HEK293 (cell line): ENCODE measurements around the gene ZCCHC7.
"Not testable (repeated sequence)": the region's sequence is repeated elsewhere in the genome, so short reads cannot be mapped to it uniquely, and the experiment has no call there.

ENCODE experiments used
- CTCF ChIA-PET: fragments of 350-600 bp; formaldehyde crosslinking; extraction: SDS; loops from one replicate; lab custom pipeline; 2021; ENCODE audit warnings: antibody characterized with exemption; lab: Yijun Ruan, JAX
- POLR2A ChIA-PET: fragments of 300-600 bp; formaldehyde crosslinking; extraction: SDS; loops from one replicate; lab custom pipeline; 2020; ENCODE audit warnings: antibody characterized with exemption, inconsistent platforms; lab: Yijun Ruan, JAX
- H3K27ac ChIP-seq: fragments of 200-500 bp; sonication (Bioruptor generic); 2 replicates; pipeline ENCODE4 v1.5.1; 2014; ENCODE audit warnings: low read depth, low read length, control low read depth, inconsistent platforms; ENCODE audit errors: extremely low read depth
- H3K36me3 ChIP-seq, 2 experiments: fragments of 200-500 bp in 1 of 2; sonication (Bioruptor generic) in 1 of 2; 1 replicate in 1 of 2; 2 replicates in 1 of 2; pipeline ENCODE4 v1.5.1; 2014 to 2017; ENCODE audit warnings: inconsistent platforms in 2 of 2, low read length in 2 of 2; ENCODE audit not compliant: control insufficient read depth in 2 of 2, insufficient read depth in 1 of 2
- H3K4me1 ChIP-seq: fragments of 200-500 bp; sonication (Bioruptor generic); 2 replicates; pipeline ENCODE4 v1.5.1; 2014; ENCODE audit warnings: mild to moderate bottlenecking, low read length, inconsistent platforms; ENCODE audit not compliant: control insufficient read depth, insufficient read depth
- H3K4me3 ChIP-seq: 2 replicates; pipeline ENCODE4 v1.5.1; 2011; ENCODE audit warnings: low read depth, mild to moderate bottlenecking, control low read depth, low read length, moderate library complexity
- H3K9me3 ChIP-seq: fragments of 200-500 bp; sonication (Bioruptor generic); 2 replicates; pipeline ENCODE4 v1.5.1; 2014; ENCODE audit warnings: low read depth, low read length, inconsistent platforms; ENCODE audit not compliant: control insufficient read depth, insufficient read depth
- EGR2 ChIP-seq: fragments of 450-650 bp; formaldehyde crosslinking; IDR thresholded peaks from 2 replicates; pipeline ENCODE4 v1.5.1; 2016; ENCODE audit warnings: low read depth, missing biosample characterization, missing genetic modification characterization
- GFI1B ChIP-seq: fragments of 450-650 bp; formaldehyde crosslinking; IDR thresholded peaks from 2 replicates; pipeline ENCODE4 v1.5.1; 2016; ENCODE audit warnings: missing biosample characterization, missing genetic modification characterization
- GLIS2 ChIP-seq: fragments of 450-650 bp; formaldehyde crosslinking; IDR thresholded peaks from 2 replicates; pipeline ENCODE4 v1.5.1; 2016; ENCODE audit warnings: missing biosample characterization, missing genetic modification characterization
- OSR2 ChIP-seq: fragments of 450-650 bp; formaldehyde crosslinking; IDR thresholded peaks from 2 replicates; pipeline ENCODE4 v1.5.1; 2016; ENCODE audit warnings: missing biosample characterization, missing genetic modification characterization
- PRDM1 ChIP-seq: fragments of 450-650 bp; formaldehyde crosslinking; IDR thresholded peaks from 2 replicates; pipeline ENCODE4; 2016; ENCODE audit warnings: missing biosample characterization, missing genetic modification characterization
- SP3 ChIP-seq: fragments of 450-650 bp; formaldehyde crosslinking; IDR thresholded peaks from 2 replicates; pipeline ENCODE4 v1.5.1; 2016; ENCODE audit warnings: missing biosample characterization, missing genetic modification characterization
- WT1 ChIP-seq: fragments of 450-650 bp; formaldehyde crosslinking; IDR thresholded peaks from 2 replicates; pipeline ENCODE4 v1.5.1; 2016; ENCODE audit warnings: missing biosample characterization, missing genetic modification characterization
- ZBTB17 ChIP-seq: fragments of 450-650 bp; formaldehyde crosslinking; IDR thresholded peaks from 2 replicates; pipeline ENCODE4 v1.5.1; 2016; ENCODE audit warnings: missing biosample characterization, missing genetic modification characterization
- ZNF202 ChIP-seq: fragments of 450-650 bp; formaldehyde crosslinking; IDR thresholded peaks from 2 replicates; pipeline ENCODE4 v1.5.1; 2016; ENCODE audit warnings: missing biosample characterization, missing genetic modification characterization, borderline replicate concordance
- ZNF354C ChIP-seq: fragments of 450-650 bp; formaldehyde crosslinking; IDR thresholded peaks from 2 replicates; pipeline ENCODE4 v1.5.1; 2016; ENCODE audit warnings: missing biosample characterization, missing genetic modification characterization, low read depth, borderline replicate concordance
- ZNF398 ChIP-seq: fragments of 450-650 bp; formaldehyde crosslinking; IDR thresholded peaks from 2 replicates; pipeline ENCODE4 v1.5.1; 2017; ENCODE audit warnings: missing biosample characterization, missing genetic modification characterization
- ZNF416 ChIP-seq: fragments of 450-650 bp; formaldehyde crosslinking; IDR thresholded peaks from 2 replicates; pipeline ENCODE4 v1.5.1; 2016; ENCODE audit warnings: missing biosample characterization, missing genetic modification characterization
- ZNF548 ChIP-seq: fragments of 450-650 bp; formaldehyde crosslinking; IDR thresholded peaks from 2 replicates; pipeline ENCODE4 v1.5.1; 2016; ENCODE audit warnings: missing biosample characterization, missing genetic modification characterization
- ZNF621 ChIP-seq: fragments of 450-650 bp; formaldehyde crosslinking; IDR thresholded peaks from 2 replicates; pipeline ENCODE4 v1.5.1; 2017; ENCODE audit warnings: missing biosample characterization, missing genetic modification characterization
- ZNF664 ChIP-seq: fragments of 450-650 bp; formaldehyde crosslinking; IDR thresholded peaks from 2 replicates; pipeline ENCODE4 v1.5.1; 2016; ENCODE audit warnings: missing biosample characterization, missing genetic modification characterization
- TF ChIP-seq, protein P1 (sequence below): fragments of 450-650 bp; formaldehyde crosslinking; IDR thresholded peaks from 2 replicates; pipeline ENCODE4 v1.5.1; 2017; ENCODE audit warnings: missing biosample characterization, missing genetic modification characterization
- TF ChIP-seq, protein P2 (sequence below): fragments of 450-650 bp; formaldehyde crosslinking; IDR thresholded peaks from 2 replicates; pipeline ENCODE4 v1.5.1; 2017; ENCODE audit warnings: missing biosample characterization, mild to moderate bottlenecking, missing genetic modification characterization, moderate library complexity

Gene ZCCHC7

GRCh38 chr9:37083654-37084053, 36.7 kb upstream of the ZCCHC7 start:
- ChIA-PET CTCF (no interaction called here), POLR2A (no interaction called here)
- H3K4me3 ChIP-seq = no peak overlapping the region
- H3K9me3 ChIP-seq = no peaks in the 10 kb centered on the region
- TF ChIP-seq OSR2 (tag by site-specific recombination) = peak; percentile 68; the same call in 1 of the 2 replicates
- TF ChIP-seq, protein P1, sequence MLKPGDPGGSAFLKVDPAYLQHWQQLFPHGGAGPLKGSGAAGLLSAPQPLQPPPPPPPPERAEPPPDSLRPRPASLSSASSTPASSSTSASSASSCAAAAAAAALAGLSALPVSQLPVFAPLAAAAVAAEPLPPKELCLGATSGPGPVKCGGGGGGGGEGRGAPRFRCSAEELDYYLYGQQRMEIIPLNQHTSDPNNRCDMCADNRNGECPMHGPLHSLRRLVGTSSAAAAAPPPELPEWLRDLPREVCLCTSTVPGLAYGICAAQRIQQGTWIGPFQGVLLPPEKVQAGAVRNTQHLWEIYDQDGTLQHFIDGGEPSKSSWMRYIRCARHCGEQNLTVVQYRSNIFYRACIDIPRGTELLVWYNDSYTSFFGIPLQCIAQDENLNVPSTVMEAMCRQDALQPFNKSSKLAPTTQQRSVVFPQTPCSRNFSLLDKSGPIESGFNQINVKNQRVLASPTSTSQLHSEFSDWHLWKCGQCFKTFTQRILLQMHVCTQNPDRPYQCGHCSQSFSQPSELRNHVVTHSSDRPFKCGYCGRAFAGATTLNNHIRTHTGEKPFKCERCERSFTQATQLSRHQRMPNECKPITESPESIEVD (tag by site-specific recombination) = peak; percentile 68
- no peak for TF ChIP-seq SP3 (tag by site-specific recombination)
- TF ChIP-seq GFI1B = no peak
- TF ChIP-seq ZNF548 (tag by site-specific recombination) = no peak
- H3K4me1 ChIP-seq = peaks cover 12% of the 10 kb centered on the region
- no peak overlapping the region for H3K27ac ChIP-seq
- peaks cover 0 to 18% of the 10 kb centered on the region in 2 experiments; a peak in 1 of 3 replicates for H3K36me3 ChIP-seq

DNA sequence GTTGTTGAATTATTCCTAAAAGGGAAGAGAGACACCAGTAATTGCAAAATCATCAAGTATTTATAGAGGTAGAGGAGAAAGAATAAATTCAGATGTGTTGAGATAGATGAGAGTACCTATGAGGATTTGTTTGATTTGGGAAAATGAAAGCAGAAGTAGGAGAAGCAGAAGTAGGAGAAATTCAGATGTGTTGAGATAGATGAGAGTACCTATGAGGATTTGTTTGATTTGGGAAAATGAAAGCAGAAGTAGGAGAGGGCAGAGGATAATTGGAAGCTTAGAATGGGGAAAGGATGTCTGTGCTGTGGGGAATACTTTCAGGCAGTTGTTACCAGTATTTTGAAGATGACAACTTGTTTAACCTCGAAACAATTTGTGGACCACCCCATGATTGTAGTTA, 35.1 kb upstream of the ZCCHC7 start:
- ChIA-PET POLR2A (no interaction called here), CTCF (no interaction called here)
- TF ChIP-seq PRDM1 (tag by site-specific recombination) = peak; percentile 74
- TF ChIP-seq ZNF664 (tag by site-specific recombination) = 0 out of 2 replicates have a peak, but pooled peaks have one; percentile 41
- TF ChIP-seq ZNF202 (tag by site-specific recombination) = no peak
- TF ChIP-seq ZBTB17 = peak; percentile 56; the same call in 1 of the 2 replicates
- TF ChIP-seq ZNF416 (tag by site-specific recombination) = no peak
- Histone ChIP-seq H3K9me3 (no peaks in the 10 kb centered on the region), H3K36me3 (peaks cover 0 to 20% of the 10 kb centered on the region in 2 experiments; a peak in 2 of 3 replicates), H3K27ac (no peak overlapping the region), H3K4me3 (no peak overlapping the region), H3K4me1 (peaks cover 12% of the 10 kb centered on the region)

- H3K27ac ChIP-seq, H3K9me3 ChIP-seq, POLR2A ChIA-PET, CTCF ChIA-PET, H3K4me1 ChIP-seq, H3K4me3 ChIP-seq, H3K36me3 ChIP-seq: not testable (repeated sequence)
Measured at GRCh38 chr9:37092714-37093295, 27.6 kb upstream of the ZCCHC7 start.

GRCh38 chr9:37094751-37095150, 25.6 kb upstream of the ZCCHC7 start:
- no peaks in the 10 kb centered on the region for H3K36me3 ChIP-seq
- H3K4me1 ChIP-seq = no peaks in the 10 kb centered on the region
- H3K27ac ChIP-seq = no peak overlapping the region
- CTCF ChIA-PET = no interaction called here
- no peak for TF ChIP-seq EGR2 (tag by site-specific recombination)
- no peak for TF ChIP-seq GLIS2 (tag by site-specific recombination)
- TF ChIP-seq ZNF354C (tag by site-specific recombination) = no peak
- no peak for TF ChIP-seq ZNF621 (tag by site-specific recombination)
- TF ChIP-seq ZNF398 (tag by site-specific recombination) = no peak
- no peak for TF ChIP-seq WT1 (tag by site-specific recombination)
- TF ChIP-seq, protein P2, sequence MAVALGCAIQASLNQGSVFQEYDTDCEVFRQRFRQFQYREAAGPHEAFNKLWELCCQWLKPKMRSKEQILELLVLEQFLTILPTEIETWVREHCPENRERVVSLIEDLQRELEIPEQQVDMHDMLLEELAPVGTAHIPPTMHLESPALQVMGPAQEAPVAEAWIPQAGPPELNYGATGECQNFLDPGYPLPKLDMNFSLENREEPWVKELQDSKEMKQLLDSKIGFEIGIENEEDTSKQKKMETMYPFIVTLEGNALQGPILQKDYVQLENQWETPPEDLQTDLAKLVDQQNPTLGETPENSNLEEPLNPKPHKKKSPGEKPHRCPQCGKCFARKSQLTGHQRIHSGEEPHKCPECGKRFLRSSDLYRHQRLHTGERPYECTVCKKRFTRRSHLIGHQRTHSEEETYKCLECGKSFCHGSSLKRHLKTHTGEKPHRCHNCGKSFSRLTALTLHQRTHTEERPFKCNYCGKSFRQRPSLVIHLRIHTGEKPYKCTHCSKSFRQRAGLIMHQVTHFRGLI (tag by site-specific recombination) = no peak
- POLR2A ChIA-PET = no interaction called here
- no peak overlapping the region for H3K4me3 ChIP-seq
- no peaks in the 10 kb centered on the region for H3K9me3 ChIP-seq
